ENCODE measurements around the gene DNM3.

GRCh38 chr1:172394141-172394751 lies 552.9 kb downstream of the DNM3 start:
- TF ChIP-seq CTCF (IDR thresholded peaks at IDR 0.05; ENCODE audit: insufficient read depth, low read length, poor library complexity, severe bottlenecking) (no peak), EZH2phosphoT487 (conservative IDR thresholded peaks at IDR 0.05; ENCODE audit: low read length) (no peak)
